ENCODE results near the gene SLF1. TPM values are rescaled to one million over a fixed set of nuclear protein-coding genes. Genes with fewer than 3 reads are reported as not detected.
A peak's percentile ranks its signal among the peaks of the same experiment; 100 is the strongest.

The SLF1 gene
- total and polyA plus RNA-seq, 9 donors, result 9.2 to 18.4 (median 11.4) TPM

DNA sequence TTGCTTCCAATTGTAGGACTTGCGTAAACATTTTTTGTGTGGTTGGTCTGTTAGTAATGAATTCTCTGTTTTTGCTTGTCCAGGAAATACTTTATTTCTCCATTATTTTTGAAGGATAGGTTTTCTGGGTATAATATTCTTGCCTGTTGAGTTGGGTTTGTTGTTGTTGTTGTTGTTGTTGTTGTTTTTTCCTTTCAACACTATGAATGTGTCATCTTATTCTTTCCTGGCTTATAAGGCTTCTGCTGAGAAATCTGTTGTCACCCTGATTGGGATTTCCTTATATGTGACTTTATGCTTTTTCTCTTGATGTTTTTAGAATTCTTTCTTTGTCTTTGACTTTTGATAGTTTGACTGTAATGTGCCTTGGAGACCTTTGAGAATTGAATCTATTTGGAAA lies 39.8 kb downstream of the SLF1 start:
- Histone ChIP-seq H3K27me3 (ENCODE audit: control insufficient read depth, insufficient read depth, low read length) (no peaks in the 10 kb centered on the region), H3K4me1 (ENCODE audit: control insufficient read depth, insufficient read depth, low read length) (no peaks in the 10 kb centered on the region), H3K9me3 (replicated peaks; ENCODE audit: control insufficient read depth, low read depth, low read length) (peaks cover 14% of the 10 kb centered on the region), H3K4me3 (ENCODE audit: low read length) (no peak overlapping the region), H3K27ac (ENCODE audit: low read length) (no peak overlapping the region), H3K36me3 (ENCODE audit: control insufficient read depth, insufficient read depth, low read length) (peaks cover 6% of the 10 kb centered on the region)
- no CpG with 5 or more reads among the region's 1 CpG for WGBS (ENCODE audit: insufficient coverage)
- DNase-seq, result no peak

DNA sequence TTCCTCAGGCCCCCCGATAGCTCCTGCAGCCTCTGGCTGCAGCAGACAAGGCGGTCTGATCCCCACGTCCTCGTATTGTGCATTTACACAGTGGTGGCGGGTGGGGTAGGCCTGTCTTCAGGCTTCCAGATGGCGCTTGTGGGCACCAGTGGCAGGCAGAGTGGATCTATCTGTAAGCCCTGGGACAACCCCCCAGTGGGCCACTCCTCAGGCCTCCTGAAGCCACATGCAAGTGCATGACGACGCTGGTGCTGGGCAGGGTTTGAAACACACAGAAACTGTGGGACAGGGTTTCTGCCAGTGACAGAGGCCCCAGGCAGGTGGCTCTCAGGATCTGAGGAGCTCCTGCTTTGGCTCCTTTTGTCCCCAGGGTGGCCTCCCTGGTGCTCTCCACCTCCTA lies 42.0 kb downstream of the SLF1 start:
- Histone ChIP-seq H3K4me3 (ENCODE audit: low read length) (no peak overlapping the region), H3K4me1 (ENCODE audit: control insufficient read depth, insufficient read depth, low read length) (no peaks in the 10 kb centered on the region), H3K9me3 (replicated peaks; ENCODE audit: control insufficient read depth, low read depth, low read length) (peaks cover 11% of the 10 kb centered on the region), H3K27ac (ENCODE audit: low read length) (no peak overlapping the region), H3K27me3 (ENCODE audit: control insufficient read depth, insufficient read depth, low read length) (no peaks in the 10 kb centered on the region), H3K36me3 (ENCODE audit: control insufficient read depth, insufficient read depth, low read length) (peaks cover 6% of the 10 kb centered on the region)
- no peak for DNase-seq
- WGBS (ENCODE audit: insufficient coverage), result 87% methylated on average over 5 of the region's 8 CpGs

DNA sequence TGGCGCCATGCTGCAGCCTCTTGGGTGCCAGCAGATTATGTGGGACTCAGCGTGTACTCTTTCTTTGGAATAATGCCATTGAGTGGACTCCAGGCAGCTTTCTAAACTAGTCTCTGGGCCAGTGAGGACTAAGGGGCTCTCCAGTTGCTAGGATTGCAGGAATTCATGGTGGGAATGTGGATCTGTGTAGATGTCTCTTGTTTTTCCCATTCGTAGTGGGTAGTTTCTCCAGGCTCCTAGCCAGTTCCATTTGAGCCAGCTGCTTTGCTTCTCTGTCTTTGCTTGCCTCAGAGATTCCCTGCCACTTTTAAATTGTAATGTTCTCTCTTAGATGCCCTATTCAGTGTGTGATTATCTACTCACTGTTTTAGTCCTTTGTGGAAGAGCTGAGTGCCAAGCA lies 42.6 kb downstream of the SLF1 start:
- WGBS (ENCODE audit: insufficient coverage), result 67% methylated on average over 1 of the region's 3 CpGs
- Histone ChIP-seq H3K4me1 (ENCODE audit: control insufficient read depth, insufficient read depth, low read length) (no peaks in the 10 kb centered on the region), H3K27me3 (ENCODE audit: control insufficient read depth, insufficient read depth, low read length) (no peaks in the 10 kb centered on the region), H3K27ac (ENCODE audit: low read length) (no peak overlapping the region), H3K9me3 (replicated peaks; ENCODE audit: control insufficient read depth, low read depth, low read length) (peaks cover 11% of the 10 kb centered on the region), H3K4me3 (ENCODE audit: low read length) (no peak overlapping the region), H3K36me3 (ENCODE audit: control insufficient read depth, insufficient read depth, low read length) (peaks cover 6% of the 10 kb centered on the region)
- no peak for DNase-seq

DNA sequence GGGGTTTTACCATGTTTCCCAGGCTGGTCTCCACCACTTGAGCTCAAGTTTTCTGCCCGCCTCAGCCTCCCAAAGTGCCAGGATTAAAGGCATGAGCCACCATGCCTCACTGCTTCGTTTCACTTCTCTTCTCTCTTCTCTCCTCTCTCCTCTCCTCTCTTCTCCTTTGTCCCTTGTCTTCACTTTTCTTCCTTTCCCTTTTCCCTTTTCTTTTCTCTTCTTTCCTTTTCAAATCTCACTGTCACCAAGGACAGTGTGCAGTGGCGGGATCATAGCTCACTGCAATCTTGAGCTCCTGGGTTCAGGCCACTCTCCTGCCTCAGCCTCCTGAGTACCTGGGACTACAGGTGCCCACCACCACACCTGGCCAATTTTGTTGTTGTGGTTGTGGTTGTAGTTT lies 49.5 kb downstream of the SLF1 start:
- 91% methylated on average over 2 of the region's 3 CpGs for WGBS (ENCODE audit: insufficient coverage)
- H3K27ac ChIP-seq (ENCODE audit: low read length), result no peak overlapping the region
- H3K9me3 ChIP-seq (replicated peaks; ENCODE audit: control insufficient read depth, low read depth, low read length), result no peaks in the 10 kb centered on the region
- no peaks in the 10 kb centered on the region for H3K4me1 ChIP-seq (ENCODE audit: control insufficient read depth, insufficient read depth, low read length)
- H3K4me3 ChIP-seq (ENCODE audit: low read length), result no peak overlapping the region
- DNase-seq, result no peak
- H3K27me3 ChIP-seq (ENCODE audit: control insufficient read depth, insufficient read depth, low read length), result no peaks in the 10 kb centered on the region
- H3K36me3 ChIP-seq (ENCODE audit: control insufficient read depth, insufficient read depth, low read length), result no peaks in the 10 kb centered on the region

DNA sequence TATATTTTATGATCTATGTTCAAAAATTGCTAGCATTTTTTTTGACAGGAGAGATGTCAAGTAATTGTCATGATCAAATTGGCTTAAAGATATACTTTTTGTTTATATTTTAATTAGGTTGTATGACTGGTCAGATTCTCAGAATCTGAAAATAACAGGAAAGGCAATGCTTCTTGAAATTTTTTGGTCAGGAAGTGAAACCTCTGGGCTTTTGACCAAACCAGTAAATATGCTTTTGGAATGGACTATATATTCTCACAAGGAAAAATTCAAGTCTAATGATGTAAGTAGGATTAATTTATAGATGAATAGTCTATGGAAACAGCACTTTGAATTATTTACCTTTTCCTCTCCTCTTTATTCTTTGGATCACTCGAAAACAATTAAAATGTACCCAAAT lies 52.3 kb downstream of the SLF1 start:
- WGBS (ENCODE audit: insufficient coverage), result no CpG with 5 or more reads among the region's 1 CpG
- no peaks in the 10 kb centered on the region for H3K27me3 ChIP-seq (ENCODE audit: control insufficient read depth, insufficient read depth, low read length)
- DNase-seq, result no peak
- no peaks in the 10 kb centered on the region for H3K4me1 ChIP-seq (ENCODE audit: control insufficient read depth, insufficient read depth, low read length)
- H3K9me3 ChIP-seq (replicated peaks; ENCODE audit: control insufficient read depth, low read depth, low read length), result no peaks in the 10 kb centered on the region
- H3K36me3 ChIP-seq (ENCODE audit: control insufficient read depth, insufficient read depth, low read length), result peaks cover 3% of the 10 kb centered on the region
- H3K27ac ChIP-seq (ENCODE audit: low read length), result no peak overlapping the region
- no peak overlapping the region for H3K4me3 ChIP-seq (ENCODE audit: low read length)

DNA sequence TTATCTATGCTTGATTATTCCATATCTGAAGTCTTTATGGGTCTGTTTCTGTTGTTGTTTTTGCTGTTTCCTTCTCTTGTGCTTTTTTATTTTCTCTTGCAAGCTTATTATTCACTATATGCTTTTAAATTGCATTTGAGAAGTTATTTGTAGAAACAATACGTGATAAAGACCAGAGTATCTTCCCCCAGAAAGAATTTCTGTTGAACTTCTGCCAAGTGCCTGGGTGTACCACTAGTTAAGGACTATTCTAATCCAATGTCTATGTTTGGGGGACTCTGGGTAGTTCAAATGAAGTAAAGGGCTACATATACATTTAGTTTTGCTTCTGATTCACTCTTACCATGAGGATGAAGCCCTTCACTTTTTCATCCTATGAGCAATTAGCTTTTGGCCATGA lies 54.3 kb downstream of the SLF1 start:
- Histone ChIP-seq H3K4me1 (ENCODE audit: control insufficient read depth, insufficient read depth, low read length) (no peaks in the 10 kb centered on the region), H3K27me3 (ENCODE audit: control insufficient read depth, insufficient read depth, low read length) (no peaks in the 10 kb centered on the region), H3K36me3 (ENCODE audit: control insufficient read depth, insufficient read depth, low read length) (peaks cover 3% of the 10 kb centered on the region), H3K4me3 (ENCODE audit: low read length) (no peak overlapping the region), H3K9me3 (replicated peaks; ENCODE audit: control insufficient read depth, low read depth, low read length) (no peaks in the 10 kb centered on the region), H3K27ac (ENCODE audit: low read length) (no peak overlapping the region)
- no peak for DNase-seq
- WGBS (ENCODE audit: insufficient coverage), result no CpG with 5 or more reads among the region's 1 CpG

DNA sequence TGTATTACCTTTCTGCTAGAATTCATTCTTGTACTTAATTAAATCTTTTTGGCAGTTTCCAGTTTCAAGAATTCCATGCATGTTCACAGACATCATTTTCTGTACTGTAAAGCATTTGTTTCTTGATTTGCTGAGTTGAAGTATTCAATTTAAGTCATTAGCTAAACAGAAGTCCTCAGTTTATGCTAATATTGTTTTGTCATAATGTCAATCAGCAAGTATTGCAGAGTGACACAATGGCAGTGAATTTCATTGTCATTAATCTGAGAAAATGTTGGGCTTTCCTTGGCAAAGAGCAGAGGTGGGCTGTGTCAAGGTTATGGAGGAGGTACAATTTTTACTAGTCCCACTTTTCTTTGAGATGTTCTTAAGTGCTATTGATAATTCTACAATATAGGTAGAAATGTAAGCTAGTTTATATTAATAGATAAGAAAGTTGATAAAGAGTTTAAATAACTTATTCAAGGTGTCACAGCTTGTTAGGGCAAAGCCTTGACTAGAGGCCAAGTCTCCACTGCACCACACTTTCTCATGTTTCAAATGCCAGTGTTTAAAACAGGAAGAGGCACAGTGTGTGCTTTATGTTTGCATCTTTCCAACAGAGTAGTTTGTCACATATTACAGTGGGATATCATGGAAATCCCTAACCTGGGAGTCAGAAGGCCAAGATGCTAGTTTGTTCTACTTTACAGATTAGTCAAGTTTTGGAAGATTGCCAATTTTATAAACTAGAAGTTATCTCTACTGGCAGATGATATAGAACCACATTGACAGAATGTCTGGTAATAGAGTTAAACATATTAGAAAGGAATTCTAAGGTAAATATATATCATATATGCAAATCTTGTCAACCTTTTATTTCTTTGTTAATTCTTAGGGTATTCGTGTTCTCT lies 56.3 kb downstream of the SLF1 start:
- peaks cover 3% of the 10 kb centered on the region for H3K36me3 ChIP-seq (ENCODE audit: control insufficient read depth, insufficient read depth, low read length)
- H3K4me1 ChIP-seq (ENCODE audit: control insufficient read depth, insufficient read depth, low read length), result no peaks in the 10 kb centered on the region
- no peaks in the 10 kb centered on the region for H3K9me3 ChIP-seq (replicated peaks; ENCODE audit: control insufficient read depth, low read depth, low read length)
- H3K27me3 ChIP-seq (ENCODE audit: control insufficient read depth, insufficient read depth, low read length), result no peaks in the 10 kb centered on the region
- DNase-seq, result no peak
- H3K27ac ChIP-seq (ENCODE audit: low read length), result no peak overlapping the region
- H3K4me3 ChIP-seq (ENCODE audit: low read length), result no peak overlapping the region
- no CpG with 5 or more reads among the region's 1 CpG for WGBS (ENCODE audit: insufficient coverage)

DNA sequence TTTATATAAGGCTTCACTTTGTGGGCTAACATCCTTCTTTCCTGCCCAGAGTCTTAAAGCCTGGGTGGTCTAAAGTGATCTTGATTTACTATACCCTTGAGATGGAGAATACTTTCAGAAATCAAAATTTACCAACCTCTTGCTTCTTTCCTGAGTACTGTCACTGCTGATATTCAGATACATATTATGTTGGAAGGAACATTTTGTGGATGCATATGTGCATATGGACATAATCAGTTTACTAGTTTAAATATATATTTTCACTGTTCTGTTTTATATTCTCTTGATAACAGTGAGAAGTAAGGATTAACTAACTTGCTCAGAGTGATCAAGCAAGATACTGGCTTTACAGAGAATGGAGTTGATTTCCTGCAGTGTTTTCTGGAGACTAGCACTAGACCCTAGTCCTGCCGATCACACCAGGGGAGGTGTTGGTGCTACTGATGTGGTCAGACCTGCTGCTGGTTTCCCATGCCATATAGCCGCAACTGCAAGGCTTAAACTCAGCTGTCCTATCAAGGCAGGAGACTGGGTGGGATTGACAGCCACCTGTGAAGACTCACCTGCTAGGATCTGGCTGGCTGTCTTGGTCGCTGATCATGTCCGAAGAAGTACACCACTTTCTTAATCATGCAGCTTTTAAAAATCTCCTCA lies 57.6 kb downstream of the SLF1 start:
- H3K27me3 ChIP-seq (ENCODE audit: control insufficient read depth, insufficient read depth, low read length), result no peaks in the 10 kb centered on the region
- 85% methylated on average over 4 of the region's 4 CpGs for WGBS (ENCODE audit: insufficient coverage)
- H3K36me3 ChIP-seq (ENCODE audit: control insufficient read depth, insufficient read depth, low read length), result peaks cover 3% of the 10 kb centered on the region
- no peaks in the 10 kb centered on the region for H3K4me1 ChIP-seq (ENCODE audit: control insufficient read depth, insufficient read depth, low read length)
- no peak for DNase-seq
- no peak overlapping the region for H3K4me3 ChIP-seq (ENCODE audit: low read length)
- no peak overlapping the region for H3K27ac ChIP-seq (ENCODE audit: low read length)
- no peaks in the 10 kb centered on the region for H3K9me3 ChIP-seq (replicated peaks; ENCODE audit: control insufficient read depth, low read depth, low read length)

DNA sequence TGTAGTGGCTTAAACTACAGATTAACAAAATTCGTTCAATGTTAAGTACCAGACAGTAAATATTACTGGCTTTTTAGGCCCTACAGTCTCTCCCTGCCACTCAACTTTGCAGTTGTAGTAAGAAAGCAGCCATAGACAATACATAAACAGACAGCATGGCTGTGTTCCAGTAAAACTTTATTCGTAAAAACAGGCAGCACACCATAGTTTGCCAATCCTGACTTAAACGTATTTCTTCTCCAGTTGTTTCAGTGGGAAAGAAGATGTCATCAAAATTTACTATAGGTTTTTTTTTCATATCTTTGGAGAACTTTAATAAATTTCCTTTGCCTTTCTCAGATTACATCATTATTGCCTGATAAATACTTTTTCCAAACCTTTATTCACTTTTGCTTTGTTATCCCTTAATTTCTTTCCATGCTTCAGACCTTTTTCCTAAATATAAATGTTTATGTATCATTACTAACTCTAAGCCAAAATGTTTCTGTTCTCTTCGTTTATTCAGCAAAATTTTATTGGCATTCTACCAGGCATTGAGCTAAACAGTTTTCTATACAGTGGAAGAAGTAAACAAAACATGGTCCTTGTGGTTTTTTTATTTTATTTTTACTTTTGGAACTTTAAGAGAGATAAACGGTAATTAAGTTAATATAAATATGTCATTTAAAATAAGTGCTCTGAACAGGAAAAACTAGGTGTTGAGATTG lies 64.5 kb downstream of the SLF1 start:
- Histone ChIP-seq H3K4me3 (ENCODE audit: low read length) (no peak overlapping the region), H3K36me3 (ENCODE audit: control insufficient read depth, insufficient read depth, low read length) (peaks cover 10% of the 10 kb centered on the region), H3K4me1 (ENCODE audit: control insufficient read depth, insufficient read depth, low read length) (no peaks in the 10 kb centered on the region), H3K9me3 (replicated peaks; ENCODE audit: control insufficient read depth, low read depth, low read length) (no peaks in the 10 kb centered on the region), H3K27me3 (ENCODE audit: control insufficient read depth, insufficient read depth, low read length) (no peaks in the 10 kb centered on the region), H3K27ac (ENCODE audit: low read length) (no peak overlapping the region)
- peak; percentile 22 for DNase-seq
- 100% methylated on average over 1 of the region's 5 CpGs for WGBS (ENCODE audit: insufficient coverage)

DNA sequence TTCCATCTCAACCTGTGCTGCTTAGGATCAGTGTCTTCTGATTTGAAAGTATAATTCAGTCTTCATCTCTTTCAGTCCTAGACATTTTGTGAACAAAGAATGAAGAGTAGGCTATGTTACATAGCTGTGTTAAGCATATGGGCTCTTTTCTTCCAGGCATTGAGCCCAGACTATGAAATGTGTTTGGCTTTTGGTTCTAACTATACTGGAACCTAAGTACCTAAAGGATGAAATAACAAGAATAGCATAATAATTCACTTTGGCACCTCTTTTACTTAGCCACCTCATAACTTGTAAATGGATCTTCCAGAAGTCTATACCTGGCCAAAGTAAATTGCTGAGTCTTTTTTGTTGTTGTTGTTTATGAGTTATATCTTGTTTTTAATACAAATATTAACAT lies 71.4 kb downstream of the SLF1 start:
- no peak overlapping the region for H3K27ac ChIP-seq (ENCODE audit: low read length)
- peaks cover 8% of the 10 kb centered on the region for H3K36me3 ChIP-seq (ENCODE audit: control insufficient read depth, insufficient read depth, low read length)
- H3K4me1 ChIP-seq (ENCODE audit: control insufficient read depth, insufficient read depth, low read length), result no peaks in the 10 kb centered on the region
- no peaks in the 10 kb centered on the region for H3K9me3 ChIP-seq (replicated peaks; ENCODE audit: control insufficient read depth, low read depth, low read length)
- peak; percentile 79 for DNase-seq
- no peaks in the 10 kb centered on the region for H3K27me3 ChIP-seq (ENCODE audit: control insufficient read depth, insufficient read depth, low read length)
- H3K4me3 ChIP-seq (ENCODE audit: low read length), result no peak overlapping the region

Measured in muscle of leg (tissue), 11 donors.